ENCODE measurements around the gene ASRGL1.

DNA sequence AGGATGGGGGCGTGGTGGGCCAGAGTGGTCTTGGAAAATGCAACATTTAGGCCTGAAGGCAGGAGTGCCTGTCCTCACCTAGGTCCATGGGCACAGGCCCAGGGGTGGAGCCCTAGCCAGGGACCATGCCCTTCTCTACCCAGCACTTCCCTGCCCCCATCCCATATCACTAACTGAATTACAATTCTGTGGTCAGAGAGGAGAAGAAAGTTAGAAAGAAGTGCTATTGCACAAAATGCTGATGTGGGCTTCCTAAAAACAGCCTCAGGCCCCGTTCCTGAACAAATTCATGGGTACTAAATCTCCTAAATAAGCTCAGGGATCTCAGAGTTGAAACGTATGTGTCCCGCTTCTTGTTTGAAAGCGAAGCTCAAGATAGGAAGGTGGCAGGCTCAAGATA is 3.5 kb upstream of the ASRGL1 start:
- TF ChIP-seq ARNT (IDR thresholded peaks at IDR 0.05) (no peak), JUND (CRISPR knock-in tag; IDR thresholded peaks at IDR 0.05) (no peak)
- TF ChIP-seq, protein P1, sequence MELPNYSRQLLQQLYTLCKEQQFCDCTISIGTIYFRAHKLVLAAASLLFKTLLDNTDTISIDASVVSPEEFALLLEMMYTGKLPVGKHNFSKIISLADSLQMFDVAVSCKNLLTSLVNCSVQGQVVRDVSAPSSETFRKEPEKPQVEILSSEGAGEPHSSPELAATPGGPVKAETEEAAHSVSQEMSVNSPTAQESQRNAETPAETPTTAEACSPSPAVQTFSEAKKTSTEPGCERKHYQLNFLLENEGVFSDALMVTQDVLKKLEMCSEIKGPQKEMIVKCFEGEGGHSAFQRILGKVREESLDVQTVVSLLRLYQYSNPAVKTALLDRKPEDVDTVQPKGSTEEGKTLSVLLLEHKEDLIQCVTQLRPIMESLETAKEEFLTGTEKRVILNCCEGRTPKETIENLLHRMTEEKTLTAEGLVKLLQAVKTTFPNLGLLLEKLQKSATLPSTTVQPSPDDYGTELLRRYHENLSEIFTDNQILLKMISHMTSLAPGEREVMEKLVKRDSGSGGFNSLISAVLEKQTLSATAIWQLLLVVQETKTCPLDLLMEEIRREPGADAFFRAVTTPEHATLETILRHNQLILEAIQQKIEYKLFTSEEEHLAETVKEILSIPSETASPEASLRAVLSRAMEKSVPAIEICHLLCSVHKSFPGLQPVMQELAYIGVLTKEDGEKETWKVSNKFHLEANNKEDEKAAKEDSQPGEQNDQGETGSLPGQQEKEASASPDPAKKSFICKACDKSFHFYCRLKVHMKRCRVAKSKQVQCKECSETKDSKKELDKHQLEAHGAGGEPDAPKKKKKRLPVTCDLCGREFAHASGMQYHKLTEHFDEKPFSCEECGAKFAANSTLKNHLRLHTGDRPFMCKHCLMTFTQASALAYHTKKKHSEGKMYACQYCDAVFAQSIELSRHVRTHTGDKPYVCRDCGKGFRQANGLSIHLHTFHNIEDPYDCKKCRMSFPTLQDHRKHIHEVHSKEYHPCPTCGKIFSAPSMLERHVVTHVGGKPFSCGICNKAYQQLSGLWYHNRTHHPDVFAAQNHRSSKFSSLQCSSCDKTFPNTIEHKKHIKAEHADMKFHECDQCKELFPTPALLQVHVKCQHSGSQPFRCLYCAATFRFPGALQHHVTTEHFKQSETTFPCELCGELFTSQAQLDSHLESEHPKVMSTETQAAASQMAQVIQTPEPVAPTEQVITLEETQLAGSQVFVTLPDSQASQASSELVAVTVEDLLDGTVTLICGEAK (IDR thresholded peaks at IDR 0.05), result no peak
- TF ChIP-seq, protein P1 (CRISPR knock-in tag; IDR thresholded peaks at IDR 0.05), result no peak

Data from HepG2 (cell line).